Glutamatergic neuron (in vitro differentiated cells): ENCODE data around the gene TANGO2. TPM values are rescaled to one million over a fixed set of nuclear protein-coding genes. Genes with fewer than 3 reads are reported as not detected.

Experiments
- DNase-seq: peaks from one replicate; pipeline ENCODE4 v3.0.0; 2022
- H3K27ac Mint-ChIP-seq: one replicate; pipeline ENCODE4 v1.8.0; 2020; ENCODE audit warnings: mild to moderate bottlenecking, mixed read lengths, inconsistent platforms; ENCODE audit not compliant: unreplicated experiment
- H3K27me3 Mint-ChIP-seq: one replicate; pipeline ENCODE4 v1.8.0; 2020; ENCODE audit warnings: mild to moderate bottlenecking, moderate library complexity, mixed read lengths, inconsistent platforms; ENCODE audit not compliant: unreplicated experiment
- H3K36me3 Mint-ChIP-seq: one replicate; pipeline ENCODE4 v1.8.0; 2020; ENCODE audit warnings: mild to moderate bottlenecking, mixed read lengths, inconsistent platforms; ENCODE audit not compliant: unreplicated experiment
- H3K4me1 Mint-ChIP-seq: one replicate; pipeline ENCODE4 v1.8.0; 2020; ENCODE audit warnings: mild to moderate bottlenecking, low read depth, mixed read lengths, inconsistent platforms; ENCODE audit not compliant: unreplicated experiment
- H3K4me3 Mint-ChIP-seq: one replicate; pipeline ENCODE4 v1.8.0; 2020; ENCODE audit warnings: mild to moderate bottlenecking, mixed read lengths, inconsistent platforms; ENCODE audit not compliant: unreplicated experiment
- H3K9me3 Mint-ChIP-seq: one replicate; pipeline ENCODE4 v1.8.0; 2020; ENCODE audit warnings: mild to moderate bottlenecking, moderate library complexity, mixed read lengths, inconsistent platforms; ENCODE audit not compliant: unreplicated experiment
- total RNA-seq: library from RNA; stranded (reverse); fragmentation: NEBNext Ultra II Directional; extraction: Animal tissue kit (Norgen Biotek cat#: 25700); gene quantifications from one replicate; pipeline ENCODE4 v1.2.1, GENCODE V29; 2021; ENCODE audit not compliant: unreplicated experiment
- TF ChIP-seq, protein P1 (sequence below): fragments of 200-600 bp; sonication (generic); IDR thresholded peaks from one replicate; pipeline ENCODE4 v1.5.0; 2021; ENCODE audit not compliant: partially characterized antibody, unreplicated experiment

TANGO2 gene
- total RNA-seq, 1 donor from 2014 or later = 31.8 TPM

DNA sequence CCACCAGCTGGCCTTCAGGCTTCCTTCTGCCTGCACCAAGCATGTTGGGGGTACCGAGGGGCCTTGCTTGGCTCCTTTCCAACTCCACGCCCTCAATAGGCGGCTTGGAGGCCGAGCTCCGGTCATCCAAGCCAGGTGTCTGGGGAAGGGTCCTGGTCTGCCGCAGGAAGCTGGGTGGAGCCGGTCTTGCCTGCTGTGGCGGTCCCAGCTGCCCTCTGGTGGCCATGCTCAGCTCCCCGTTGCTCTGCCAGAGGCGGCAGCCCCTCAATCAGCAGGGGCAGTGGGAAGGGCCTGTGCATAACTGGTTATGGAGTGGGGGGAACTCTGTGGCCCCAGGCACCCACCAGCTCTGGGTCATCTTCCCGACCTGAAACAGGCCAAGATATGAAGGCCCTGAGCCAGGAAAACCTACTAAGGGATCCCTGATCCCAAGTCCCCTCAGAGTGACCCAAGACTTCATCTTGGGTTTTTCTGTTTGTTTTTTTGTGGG, 7.5 kb upstream of the TANGO2 start:
- peaks cover 15% of the 10 kb centered on the region for H3K9me3 Mint-ChIP-seq
- DNase-seq = peak; percentile 91
- peaks cover 4% of the 10 kb centered on the region for H3K27me3 Mint-ChIP-seq
- H3K4me3 Mint-ChIP-seq = no peak overlapping the region
- H3K4me1 Mint-ChIP-seq = peaks cover 16% of the 10 kb centered on the region
- H3K27ac Mint-ChIP-seq = no peak overlapping the region
- no peaks in the 10 kb centered on the region for H3K36me3 Mint-ChIP-seq
- TF ChIP-seq, protein P1, sequence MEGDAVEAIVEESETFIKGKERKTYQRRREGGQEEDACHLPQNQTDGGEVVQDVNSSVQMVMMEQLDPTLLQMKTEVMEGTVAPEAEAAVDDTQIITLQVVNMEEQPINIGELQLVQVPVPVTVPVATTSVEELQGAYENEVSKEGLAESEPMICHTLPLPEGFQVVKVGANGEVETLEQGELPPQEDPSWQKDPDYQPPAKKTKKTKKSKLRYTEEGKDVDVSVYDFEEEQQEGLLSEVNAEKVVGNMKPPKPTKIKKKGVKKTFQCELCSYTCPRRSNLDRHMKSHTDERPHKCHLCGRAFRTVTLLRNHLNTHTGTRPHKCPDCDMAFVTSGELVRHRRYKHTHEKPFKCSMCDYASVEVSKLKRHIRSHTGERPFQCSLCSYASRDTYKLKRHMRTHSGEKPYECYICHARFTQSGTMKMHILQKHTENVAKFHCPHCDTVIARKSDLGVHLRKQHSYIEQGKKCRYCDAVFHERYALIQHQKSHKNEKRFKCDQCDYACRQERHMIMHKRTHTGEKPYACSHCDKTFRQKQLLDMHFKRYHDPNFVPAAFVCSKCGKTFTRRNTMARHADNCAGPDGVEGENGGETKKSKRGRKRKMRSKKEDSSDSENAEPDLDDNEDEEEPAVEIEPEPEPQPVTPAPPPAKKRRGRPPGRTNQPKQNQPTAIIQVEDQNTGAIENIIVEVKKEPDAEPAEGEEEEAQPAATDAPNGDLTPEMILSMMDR = peak; percentile 65

DNA sequence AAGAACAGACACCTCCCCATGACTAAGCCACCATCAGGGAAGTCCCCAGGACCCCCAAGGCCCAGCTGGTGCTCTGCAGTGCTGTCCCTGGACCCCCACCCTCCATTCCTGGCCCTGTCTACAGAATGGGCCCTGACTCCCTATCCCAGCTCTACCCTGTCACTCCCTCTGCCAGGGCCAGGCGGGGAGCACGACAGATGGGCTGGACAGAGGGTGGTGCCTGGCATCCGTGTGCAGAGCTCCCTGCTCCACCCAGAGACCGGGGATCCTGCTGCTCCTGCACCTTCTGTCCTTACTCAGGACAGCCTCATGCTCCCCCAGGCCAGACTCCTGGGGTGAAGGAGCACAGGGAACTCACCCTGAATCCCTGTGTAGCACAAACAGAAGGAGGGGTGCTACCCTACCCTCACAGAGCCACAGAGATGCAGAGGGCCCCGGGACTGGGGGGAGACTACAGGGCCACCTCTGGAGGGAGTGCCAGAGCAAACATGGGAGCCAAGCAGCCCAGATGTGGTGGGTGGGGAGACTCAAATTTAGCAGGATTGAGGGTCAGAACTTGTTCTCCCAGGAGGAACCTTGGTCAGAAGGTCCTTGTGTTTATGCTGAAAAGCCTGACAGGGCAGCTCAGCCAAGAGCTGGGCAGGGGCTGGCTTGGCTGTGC, 6.3 kb upstream of the TANGO2 start:
- Mint-ChIP-seq H3K27me3 (peaks cover 8% of the 10 kb centered on the region), H3K4me1 (peaks cover 16% of the 10 kb centered on the region), H3K9me3 (peaks cover 15% of the 10 kb centered on the region), H3K4me3 (peak overlapping the region; percentile 84), H3K36me3 (no peaks in the 10 kb centered on the region), H3K27ac (peak overlapping the region; percentile 76)
- no peak for DNase-seq
- TF ChIP-seq, protein P1 = no peak

DNA sequence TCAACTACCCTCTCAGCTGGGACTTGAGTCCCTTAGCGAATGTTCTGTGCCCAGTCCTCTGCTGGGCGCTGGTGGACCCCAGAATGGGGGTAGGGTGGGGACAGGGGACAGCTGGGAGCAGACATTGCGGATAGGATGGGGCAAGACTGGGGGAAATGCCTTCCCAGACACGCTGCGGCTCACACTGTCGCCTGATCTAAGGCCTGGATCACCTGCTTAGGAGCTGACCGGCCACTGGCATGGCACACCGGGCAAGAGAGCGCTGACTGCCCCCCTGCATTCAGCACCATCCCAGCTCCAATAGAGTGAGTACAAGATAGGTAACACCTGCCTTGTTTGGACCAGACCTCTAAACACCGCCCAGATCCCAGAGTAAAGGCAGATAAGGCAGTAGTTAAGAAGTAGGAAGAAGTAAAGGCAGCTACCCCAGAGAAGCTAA, 5.7 kb upstream of the TANGO2 start:
- DNase-seq = no peak

DNA sequence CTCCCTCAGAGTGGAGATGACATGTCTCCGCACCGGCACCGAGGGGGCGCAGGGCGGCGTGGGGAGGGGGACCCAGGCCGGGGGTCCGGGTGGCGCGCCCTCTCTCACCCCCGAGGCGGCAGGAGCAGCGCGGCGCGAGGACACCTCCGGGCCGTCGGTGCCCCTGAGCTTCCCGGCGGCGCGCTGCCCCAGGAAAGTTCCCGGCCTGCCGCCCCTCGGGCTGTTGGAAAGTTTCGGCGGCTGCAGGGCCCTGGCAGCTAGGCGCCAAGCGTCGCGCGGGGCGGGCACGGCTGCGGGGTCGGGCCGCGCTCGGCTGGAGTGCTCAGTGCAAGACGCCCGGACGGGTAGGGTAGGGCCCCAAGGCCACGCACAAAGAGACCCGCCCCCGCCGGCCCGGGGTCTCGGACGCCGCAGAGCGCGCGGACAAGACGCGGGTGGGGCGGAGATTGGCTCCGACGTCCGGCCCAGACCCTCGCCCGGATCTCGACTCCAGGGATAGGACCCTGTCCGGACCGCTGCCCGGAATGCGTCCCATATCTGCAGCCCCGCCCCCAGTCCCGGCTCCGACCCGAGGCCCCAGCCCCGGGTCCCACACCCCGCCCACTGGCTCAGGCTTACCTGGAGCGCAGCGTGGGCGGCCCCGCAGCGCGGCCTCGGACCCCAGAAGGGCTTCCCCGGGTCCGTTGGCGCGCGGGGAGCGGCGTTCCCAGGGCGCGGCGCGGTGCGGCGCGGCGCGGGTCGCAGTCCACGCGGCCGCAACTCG, 4.8 kb upstream of the TANGO2 start:
- Mint-ChIP-seq H3K27ac (no peak overlapping the region), H3K27me3 (peaks cover 8% of the 10 kb centered on the region), H3K4me1 (peaks cover 13% of the 10 kb centered on the region), H3K9me3 (peaks cover 13% of the 10 kb centered on the region), H3K4me3 (no peak overlapping the region), H3K36me3 (no peaks in the 10 kb centered on the region)
- TF ChIP-seq, protein P1 = no peak
- peak; percentile 44 for DNase-seq

More for the DNA sequence above, 5.7 kb upstream of the TANGO2 start:
- Mint-ChIP-seq H3K36me3 (no peaks in the 10 kb centered on the region), H3K27ac (no peak overlapping the region), H3K9me3 (peaks cover 15% of the 10 kb centered on the region), H3K27me3 (peaks cover 8% of the 10 kb centered on the region), H3K4me3 (peak overlapping the region; percentile 84), H3K4me1 (peaks cover 16% of the 10 kb centered on the region)
- TF ChIP-seq, protein P1 = no peak
